HEK293 (cell line): Measurements from ENCODE around the gene FOXO4.

ENCODE experiments used
- ZNF132 ChIP-seq: fragments of 450-650 bp; formaldehyde crosslinking; IDR thresholded peaks from 2 replicates; pipeline ENCODE4 v1.5.1; 2017; ENCODE audit warnings: missing biosample characterization, missing genetic modification characterization, borderline replicate concordance
- ZNF585B ChIP-seq: fragments of 450-650 bp; formaldehyde crosslinking; IDR thresholded peaks from 2 replicates; pipeline ENCODE4 v1.5.1; 2016; ENCODE audit warnings: missing biosample characterization, missing genetic modification characterization
- TF ChIP-seq, protein P1 (sequence below): fragments of 450-650 bp; formaldehyde crosslinking; IDR thresholded peaks from 2 replicates; pipeline ENCODE4 v1.5.1; 2017; ENCODE audit warnings: missing biosample characterization, missing genetic modification characterization
- TF ChIP-seq, protein P2 (sequence below): fragments of 450-650 bp; formaldehyde crosslinking; IDR thresholded peaks from 2 replicates; pipeline ENCODE4 v1.5.1; 2016; ENCODE audit warnings: missing biosample characterization, missing genetic modification characterization
- TF ChIP-seq, protein P3 (sequence below): fragments of 450-650 bp; formaldehyde crosslinking; IDR thresholded peaks from 2 replicates; pipeline ENCODE4 v1.5.1; 2016; ENCODE audit warnings: missing biosample characterization, missing genetic modification characterization

DNA sequence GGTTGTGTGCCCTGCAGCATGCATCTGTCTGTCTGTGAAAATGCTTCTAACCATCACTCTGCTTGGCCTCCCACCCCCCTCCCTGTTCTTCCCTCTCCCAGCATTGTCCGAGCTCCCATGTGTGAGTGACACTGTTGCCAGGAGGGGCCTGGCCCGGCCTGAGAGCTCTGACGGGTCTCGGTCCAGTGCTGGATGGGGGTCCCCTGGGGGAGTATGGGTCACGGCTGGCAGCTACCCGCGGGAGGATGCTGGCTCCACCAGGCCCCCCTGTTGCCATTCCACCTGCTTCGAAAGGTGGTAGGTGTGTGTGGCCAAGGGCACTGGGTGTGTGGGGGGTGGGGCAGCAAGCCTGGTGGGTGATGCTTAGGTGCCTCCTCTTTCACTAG is 52.6 kb downstream of the FOXO4 start:
- TF ChIP-seq, protein P1, sequence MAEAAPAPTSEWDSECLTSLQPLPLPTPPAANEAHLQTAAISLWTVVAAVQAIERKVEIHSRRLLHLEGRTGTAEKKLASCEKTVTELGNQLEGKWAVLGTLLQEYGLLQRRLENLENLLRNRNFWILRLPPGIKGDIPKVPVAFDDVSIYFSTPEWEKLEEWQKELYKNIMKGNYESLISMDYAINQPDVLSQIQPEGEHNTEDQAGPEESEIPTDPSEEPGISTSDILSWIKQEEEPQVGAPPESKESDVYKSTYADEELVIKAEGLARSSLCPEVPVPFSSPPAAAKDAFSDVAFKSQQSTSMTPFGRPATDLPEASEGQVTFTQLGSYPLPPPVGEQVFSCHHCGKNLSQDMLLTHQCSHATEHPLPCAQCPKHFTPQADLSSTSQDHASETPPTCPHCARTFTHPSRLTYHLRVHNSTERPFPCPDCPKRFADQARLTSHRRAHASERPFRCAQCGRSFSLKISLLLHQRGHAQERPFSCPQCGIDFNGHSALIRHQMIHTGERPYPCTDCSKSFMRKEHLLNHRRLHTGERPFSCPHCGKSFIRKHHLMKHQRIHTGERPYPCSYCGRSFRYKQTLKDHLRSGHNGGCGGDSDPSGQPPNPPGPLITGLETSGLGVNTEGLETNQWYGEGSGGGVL (tag by site-specific recombination) = no peak
- TF ChIP-seq, protein P2, sequence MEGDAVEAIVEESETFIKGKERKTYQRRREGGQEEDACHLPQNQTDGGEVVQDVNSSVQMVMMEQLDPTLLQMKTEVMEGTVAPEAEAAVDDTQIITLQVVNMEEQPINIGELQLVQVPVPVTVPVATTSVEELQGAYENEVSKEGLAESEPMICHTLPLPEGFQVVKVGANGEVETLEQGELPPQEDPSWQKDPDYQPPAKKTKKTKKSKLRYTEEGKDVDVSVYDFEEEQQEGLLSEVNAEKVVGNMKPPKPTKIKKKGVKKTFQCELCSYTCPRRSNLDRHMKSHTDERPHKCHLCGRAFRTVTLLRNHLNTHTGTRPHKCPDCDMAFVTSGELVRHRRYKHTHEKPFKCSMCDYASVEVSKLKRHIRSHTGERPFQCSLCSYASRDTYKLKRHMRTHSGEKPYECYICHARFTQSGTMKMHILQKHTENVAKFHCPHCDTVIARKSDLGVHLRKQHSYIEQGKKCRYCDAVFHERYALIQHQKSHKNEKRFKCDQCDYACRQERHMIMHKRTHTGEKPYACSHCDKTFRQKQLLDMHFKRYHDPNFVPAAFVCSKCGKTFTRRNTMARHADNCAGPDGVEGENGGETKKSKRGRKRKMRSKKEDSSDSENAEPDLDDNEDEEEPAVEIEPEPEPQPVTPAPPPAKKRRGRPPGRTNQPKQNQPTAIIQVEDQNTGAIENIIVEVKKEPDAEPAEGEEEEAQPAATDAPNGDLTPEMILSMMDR (tag by site-specific recombination) = no peak
- TF ChIP-seq ZNF132 (tag by site-specific recombination) = no peak
- TF ChIP-seq ZNF585B (tag by site-specific recombination) = no peak
- TF ChIP-seq, protein P3, sequence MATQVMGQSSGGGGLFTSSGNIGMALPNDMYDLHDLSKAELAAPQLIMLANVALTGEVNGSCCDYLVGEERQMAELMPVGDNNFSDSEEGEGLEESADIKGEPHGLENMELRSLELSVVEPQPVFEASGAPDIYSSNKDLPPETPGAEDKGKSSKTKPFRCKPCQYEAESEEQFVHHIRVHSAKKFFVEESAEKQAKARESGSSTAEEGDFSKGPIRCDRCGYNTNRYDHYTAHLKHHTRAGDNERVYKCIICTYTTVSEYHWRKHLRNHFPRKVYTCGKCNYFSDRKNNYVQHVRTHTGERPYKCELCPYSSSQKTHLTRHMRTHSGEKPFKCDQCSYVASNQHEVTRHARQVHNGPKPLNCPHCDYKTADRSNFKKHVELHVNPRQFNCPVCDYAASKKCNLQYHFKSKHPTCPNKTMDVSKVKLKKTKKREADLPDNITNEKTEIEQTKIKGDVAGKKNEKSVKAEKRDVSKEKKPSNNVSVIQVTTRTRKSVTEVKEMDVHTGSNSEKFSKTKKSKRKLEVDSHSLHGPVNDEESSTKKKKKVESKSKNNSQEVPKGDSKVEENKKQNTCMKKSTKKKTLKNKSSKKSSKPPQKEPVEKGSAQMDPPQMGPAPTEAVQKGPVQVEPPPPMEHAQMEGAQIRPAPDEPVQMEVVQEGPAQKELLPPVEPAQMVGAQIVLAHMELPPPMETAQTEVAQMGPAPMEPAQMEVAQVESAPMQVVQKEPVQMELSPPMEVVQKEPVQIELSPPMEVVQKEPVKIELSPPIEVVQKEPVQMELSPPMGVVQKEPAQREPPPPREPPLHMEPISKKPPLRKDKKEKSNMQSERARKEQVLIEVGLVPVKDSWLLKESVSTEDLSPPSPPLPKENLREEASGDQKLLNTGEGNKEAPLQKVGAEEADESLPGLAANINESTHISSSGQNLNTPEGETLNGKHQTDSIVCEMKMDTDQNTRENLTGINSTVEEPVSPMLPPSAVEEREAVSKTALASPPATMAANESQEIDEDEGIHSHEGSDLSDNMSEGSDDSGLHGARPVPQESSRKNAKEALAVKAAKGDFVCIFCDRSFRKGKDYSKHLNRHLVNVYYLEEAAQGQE (tag by site-specific recombination) = no peak
